ENCODE results near the gene SLC22A4.

SLC22A4 gene

DNA sequence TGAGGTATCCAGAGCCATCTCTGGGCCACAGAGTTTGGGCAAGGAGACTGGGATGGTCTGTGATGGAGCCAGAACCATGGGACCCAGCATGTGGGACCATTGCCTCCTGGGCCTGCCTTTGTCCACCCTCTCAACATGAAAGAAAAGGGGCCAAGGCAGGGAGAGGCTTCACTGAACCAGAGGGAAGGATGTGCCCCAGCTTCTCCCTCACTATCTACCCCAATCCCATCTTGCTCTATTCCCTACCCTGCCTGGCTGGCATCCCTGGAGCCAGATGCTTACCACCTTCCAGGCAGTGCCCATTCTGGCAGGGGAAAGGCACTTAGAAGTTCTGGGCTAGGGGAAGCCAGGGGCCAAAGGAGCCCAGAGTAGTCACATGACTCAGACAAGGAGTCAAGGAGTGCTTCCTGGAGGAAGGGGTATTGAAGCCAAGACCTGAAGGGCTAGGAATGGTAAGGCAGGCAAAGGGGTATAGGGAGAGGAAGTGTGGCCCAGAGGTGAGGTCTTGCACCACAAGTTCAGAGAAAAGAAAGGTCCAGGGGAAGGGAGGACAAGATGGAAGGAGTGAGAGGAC is 26.9 kb upstream of the SLC22A4 start:
- no peaks in the 10 kb centered on the region for H3K9me3 ChIP-seq (ENCODE audit: control extremely low read depth in 1 of 5, control insufficient read depth in 4 of 5, insufficient read depth in 2 of 5, low read depth in 1 of 5, low read length in 4 of 5)
- H3K27me3 ChIP-seq (replicated peaks in 2 of 5; ENCODE audit: control insufficient read depth in 4 of 5, insufficient read depth in 5 of 5, low read length in 4 of 5) = no peaks in the 10 kb centered on the region
- ChIA-PET CTCF (interaction anchor here (1.2 to 1.8 kb wide), 3 partner anchors 12 to 28 kb away, joined by 3 to 6 read pairs (median 3); no protein-coding TSS in a partner anchor), POLR2A (no interaction called here)
- peaks cover 0 to 31% (median 15%) of the 10 kb centered on the region in 4 experiments for H3K4me1 ChIP-seq (ENCODE audit: control extremely low read depth in 1 of 4, control insufficient read depth in 4 of 4, insufficient read depth in 4 of 4, low read length in 3 of 4)
- no peak for DNase-seq
- H3K36me3 ChIP-seq (ENCODE audit: control insufficient read depth in 4 of 4, insufficient read depth in 4 of 4, low read length in 3 of 4) = no peaks in the 10 kb centered on the region
- no peak overlapping the region for H3K4me3 ChIP-seq (ENCODE audit: control insufficient read depth in 1 of 7, extremely low read depth in 1 of 7, insufficient read depth in 4 of 7, low read depth in 2 of 7, low read length in 6 of 7)
- no peak overlapping the region for H3K27ac ChIP-seq (ENCODE audit: insufficient read depth in 1 of 2, low read depth in 1 of 2, low read length in 2 of 2, poor library complexity in 1 of 2, severe bottlenecking in 2 of 2)

DNA sequence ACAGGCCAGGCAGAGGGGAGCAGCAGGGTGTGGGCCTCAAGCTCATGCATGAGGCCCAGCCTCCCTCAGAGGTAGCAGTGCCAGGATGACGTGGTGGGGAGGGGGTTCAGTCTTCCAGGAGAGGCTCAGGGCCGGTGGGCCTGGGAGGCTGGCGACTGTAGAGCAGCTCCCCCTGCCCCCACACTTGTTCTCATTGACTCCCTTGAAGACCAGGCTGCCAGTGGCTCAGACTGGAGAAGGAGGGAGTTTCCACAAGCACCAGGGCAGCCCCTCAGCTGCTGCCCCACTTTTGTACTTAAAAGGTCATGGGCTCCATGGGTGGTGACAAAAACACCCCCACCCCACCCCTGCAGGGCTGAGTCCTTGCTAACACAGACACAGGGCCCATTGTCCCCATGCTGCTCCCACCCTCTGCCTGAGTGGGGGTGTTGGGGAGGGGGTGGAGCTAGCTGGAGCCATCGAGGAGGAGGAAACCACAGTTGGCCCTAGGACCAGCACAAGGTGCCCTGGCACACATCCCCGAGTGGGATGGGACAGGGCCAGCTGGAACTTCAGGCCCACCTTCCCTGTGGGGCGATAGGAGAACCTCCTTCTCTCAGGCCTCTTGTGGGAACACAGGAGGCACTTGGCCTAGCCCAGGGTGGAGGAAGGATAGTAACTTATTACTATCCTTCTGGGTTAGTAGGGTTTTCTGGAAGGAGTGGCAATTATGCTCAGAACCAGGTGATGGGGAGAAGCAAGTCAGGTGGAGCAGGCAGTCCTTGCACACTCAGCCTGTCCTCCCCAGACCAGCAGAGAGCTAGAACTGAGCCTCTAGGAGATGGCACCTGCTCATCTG is 26.0 kb upstream of the SLC22A4 start:
- CTCF ChIA-PET = interaction anchor here (1.2 to 1.8 kb wide), 4 partner anchors 13 to 29 kb away, joined by 3 to 6 read pairs (median 4); partner anchors contain the start of gene SLC22A4
- 93% methylated on average over 2 of the region's 6 CpGs for WGBS (ENCODE audit: insufficient coverage)

GRCh38 chr5:132268769-132269551 is 25.2 kb upstream of the SLC22A4 start:
- Histone ChIP-seq H3K36me3 (ENCODE audit: control insufficient read depth in 4 of 4, insufficient read depth in 4 of 4, low read length in 3 of 4) (no peaks in the 10 kb centered on the region), H3K27me3 (replicated peaks in 2 of 5; ENCODE audit: control insufficient read depth in 4 of 5, insufficient read depth in 5 of 5, low read length in 4 of 5) (peaks cover 0 to 2% (median 0%) of the 10 kb centered on the region in 5 experiments), H3K9me3 (ENCODE audit: control extremely low read depth in 1 of 5, control insufficient read depth in 4 of 5, insufficient read depth in 2 of 5, low read depth in 1 of 5, low read length in 4 of 5) (no peaks in the 10 kb centered on the region), H3K4me3 (ENCODE audit: control insufficient read depth in 1 of 7, extremely low read depth in 1 of 7, insufficient read depth in 4 of 7, low read depth in 2 of 7, low read length in 6 of 7) (no peak overlapping the region), H3K4me1 (ENCODE audit: control extremely low read depth in 1 of 4, control insufficient read depth in 4 of 4, insufficient read depth in 4 of 4, low read length in 3 of 4) (peaks cover 0 to 27% (median 14%) of the 10 kb centered on the region in 4 experiments), H3K27ac (ENCODE audit: insufficient read depth in 1 of 2, low read depth in 1 of 2, low read length in 2 of 2, poor library complexity in 1 of 2, severe bottlenecking in 2 of 2) (no peak overlapping the region)
- DNase-seq = no peak
- 100% methylated on average over 7 of the region's 8 CpGs for WGBS (ENCODE audit: insufficient coverage)
- CTCF ChIA-PET = interaction anchor here (0.6 to 3.7 kb wide), 6 partner anchors 14 to 97 kb away, joined by 3 to 27 read pairs (median 4); partner anchors contain the start of gene SLC22A4
- POLR2A ChIA-PET = no interaction called here

More for the DNA sequence above, 26.0 kb upstream of the SLC22A4 start:
- Histone ChIP-seq H3K27me3 (replicated peaks in 2 of 5; ENCODE audit: control insufficient read depth in 4 of 5, insufficient read depth in 5 of 5, low read length in 4 of 5) (peaks cover 0 to 2% (median 0%) of the 10 kb centered on the region in 5 experiments), H3K36me3 (ENCODE audit: control insufficient read depth in 4 of 4, insufficient read depth in 4 of 4, low read length in 3 of 4) (no peaks in the 10 kb centered on the region), H3K4me3 (ENCODE audit: control insufficient read depth in 1 of 7, extremely low read depth in 1 of 7, insufficient read depth in 4 of 7, low read depth in 2 of 7, low read length in 6 of 7) (no peak overlapping the region), H3K4me1 (ENCODE audit: control extremely low read depth in 1 of 4, control insufficient read depth in 4 of 4, insufficient read depth in 4 of 4, low read length in 3 of 4) (peaks cover 0 to 33% (median 17%) of the 10 kb centered on the region in 4 experiments), H3K9me3 (ENCODE audit: control extremely low read depth in 1 of 5, control insufficient read depth in 4 of 5, insufficient read depth in 2 of 5, low read depth in 1 of 5, low read length in 4 of 5) (no peaks in the 10 kb centered on the region), H3K27ac (ENCODE audit: insufficient read depth in 1 of 2, low read depth in 1 of 2, low read length in 2 of 2, poor library complexity in 1 of 2, severe bottlenecking in 2 of 2) (no peak overlapping the region)
- POLR2A ChIA-PET = no interaction called here
- DNase-seq = no peak

GRCh38 chr5:132269635-132270334 is 24.4 kb upstream of the SLC22A4 start:
- CTCF ChIA-PET = interaction anchor here (0.6 to 3.7 kb wide), 5 partner anchors 13 to 97 kb away, joined by 3 to 27 read pairs (median 4); partner anchors contain the start of gene SLC22A4
- H3K27ac ChIP-seq (ENCODE audit: insufficient read depth in 1 of 2, low read depth in 1 of 2, low read length in 2 of 2, poor library complexity in 1 of 2, severe bottlenecking in 2 of 2) = no peak overlapping the region
- 100% methylated on average over 3 of the region's 3 CpGs for WGBS (ENCODE audit: insufficient coverage)

GRCh38 chr5:132270335-132270665 is 23.9 kb upstream of the SLC22A4 start:
- Histone ChIP-seq H3K4me3 (ENCODE audit: control insufficient read depth in 1 of 7, extremely low read depth in 1 of 7, insufficient read depth in 4 of 7, low read depth in 2 of 7, low read length in 6 of 7) (no peak overlapping the region), H3K9me3 (ENCODE audit: control extremely low read depth in 1 of 5, control insufficient read depth in 4 of 5, insufficient read depth in 2 of 5, low read depth in 1 of 5, low read length in 4 of 5) (no peaks in the 10 kb centered on the region), H3K27me3 (replicated peaks in 2 of 5; ENCODE audit: control insufficient read depth in 4 of 5, insufficient read depth in 5 of 5, low read length in 4 of 5) (peaks cover 0 to 2% (median 0%) of the 10 kb centered on the region in 5 experiments), H3K4me1 (ENCODE audit: control extremely low read depth in 1 of 4, control insufficient read depth in 4 of 4, insufficient read depth in 4 of 4, low read length in 3 of 4) (peaks cover 0 to 15% (median 8%) of the 10 kb centered on the region in 4 experiments), H3K27ac (ENCODE audit: insufficient read depth in 1 of 2, low read depth in 1 of 2, low read length in 2 of 2, poor library complexity in 1 of 2, severe bottlenecking in 2 of 2) (no peak overlapping the region), H3K36me3 (ENCODE audit: control insufficient read depth in 4 of 4, insufficient read depth in 4 of 4, low read length in 3 of 4) (no peaks in the 10 kb centered on the region)
- DNase-seq = no peak
- ChIA-PET CTCF (interaction anchor here (1.7 to 3.7 kb wide), 3 partner anchors 13 to 32 kb away, joined by 4 to 27 read pairs (median 6); partner anchors contain the start of gene SLC22A4), POLR2A (no interaction called here)
- WGBS (ENCODE audit: insufficient coverage) = 100% methylated on average over 1 of the region's 1 CpG

More at GRCh38 chr5:132269635-132270334, 24.4 kb upstream of the SLC22A4 start:
- H3K36me3 ChIP-seq (ENCODE audit: control insufficient read depth in 4 of 4, insufficient read depth in 4 of 4, low read length in 3 of 4) = no peaks in the 10 kb centered on the region
- H3K9me3 ChIP-seq (ENCODE audit: control extremely low read depth in 1 of 5, control insufficient read depth in 4 of 5, insufficient read depth in 2 of 5, low read depth in 1 of 5, low read length in 4 of 5) = no peaks in the 10 kb centered on the region
- H3K27me3 ChIP-seq (replicated peaks in 2 of 5; ENCODE audit: control insufficient read depth in 4 of 5, insufficient read depth in 5 of 5, low read length in 4 of 5) = peaks cover 0 to 2% (median 0%) of the 10 kb centered on the region in 5 experiments
- H3K4me1 ChIP-seq (ENCODE audit: control extremely low read depth in 1 of 4, control insufficient read depth in 4 of 4, insufficient read depth in 4 of 4, low read length in 3 of 4) = peaks cover 0 to 20% (median 10%) of the 10 kb centered on the region in 4 experiments
- POLR2A ChIA-PET = no interaction called here
- no peak overlapping the region for H3K4me3 ChIP-seq (ENCODE audit: control insufficient read depth in 1 of 7, extremely low read depth in 1 of 7, insufficient read depth in 4 of 7, low read depth in 2 of 7, low read length in 6 of 7)
- no peak for DNase-seq

DNA sequence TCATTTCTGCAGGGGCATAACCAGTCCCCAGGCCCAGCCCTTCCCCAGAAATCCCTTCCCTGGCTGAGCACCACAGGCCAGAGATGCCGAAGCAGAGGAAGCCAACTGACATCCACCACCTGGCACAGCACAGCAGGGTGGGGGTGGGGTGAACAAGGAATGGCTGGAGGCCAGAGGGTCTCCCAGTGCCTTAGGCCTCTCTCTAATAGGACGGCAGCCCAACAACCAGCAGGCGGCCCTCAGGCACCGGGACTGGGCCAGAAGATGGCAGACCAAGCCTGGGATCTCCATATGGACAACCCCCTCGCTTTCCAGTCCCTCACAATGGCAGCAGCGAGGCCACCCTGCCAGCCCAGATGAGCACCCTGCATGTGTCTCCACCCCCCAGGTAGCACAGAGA is 23.5 kb upstream of the SLC22A4 start:
- H3K9me3 ChIP-seq (ENCODE audit: control extremely low read depth in 1 of 5, control insufficient read depth in 4 of 5, insufficient read depth in 2 of 5, low read depth in 1 of 5, low read length in 4 of 5) = no peaks in the 10 kb centered on the region
- CTCF ChIA-PET = interaction anchor here (2.5 to 6.1 kb wide), 4 partner anchors 9 to 33 kb away, joined by 6 to 41 read pairs (median 31); partner anchors contain the start of gene SLC22A4

More for the DNA sequence above, 23.5 kb upstream of the SLC22A4 start:
- 96% methylated on average over 6 of the region's 6 CpGs for WGBS (ENCODE audit: insufficient coverage)
- H3K27me3 ChIP-seq (replicated peaks in 2 of 5; ENCODE audit: control insufficient read depth in 4 of 5, insufficient read depth in 5 of 5, low read length in 4 of 5) = peaks cover 0 to 2% (median 0%) of the 10 kb centered on the region in 5 experiments
- POLR2A ChIA-PET = no interaction called here
- DNase-seq = no peak
- H3K27ac ChIP-seq (ENCODE audit: insufficient read depth in 1 of 2, low read depth in 1 of 2, low read length in 2 of 2, poor library complexity in 1 of 2, severe bottlenecking in 2 of 2) = no peak overlapping the region
- peaks cover 0 to 11% (median 6%) of the 10 kb centered on the region in 4 experiments for H3K4me1 ChIP-seq (ENCODE audit: control extremely low read depth in 1 of 4, control insufficient read depth in 4 of 4, insufficient read depth in 4 of 4, low read length in 3 of 4)
- H3K4me3 ChIP-seq (ENCODE audit: control insufficient read depth in 1 of 7, extremely low read depth in 1 of 7, insufficient read depth in 4 of 7, low read depth in 2 of 7, low read length in 6 of 7) = peak overlapping the region in 1 of 7 experiments; percentile 51
- H3K36me3 ChIP-seq (ENCODE audit: control insufficient read depth in 4 of 4, insufficient read depth in 4 of 4, low read length in 3 of 4) = no peaks in the 10 kb centered on the region

Measured in common myeloid progenitor, CD34-positive (primary cell).